ENCODE results near the gene NFU1.
A peak's percentile ranks its signal among the peaks of the same experiment; 100 is the strongest.

The NFU1 gene

DNA sequence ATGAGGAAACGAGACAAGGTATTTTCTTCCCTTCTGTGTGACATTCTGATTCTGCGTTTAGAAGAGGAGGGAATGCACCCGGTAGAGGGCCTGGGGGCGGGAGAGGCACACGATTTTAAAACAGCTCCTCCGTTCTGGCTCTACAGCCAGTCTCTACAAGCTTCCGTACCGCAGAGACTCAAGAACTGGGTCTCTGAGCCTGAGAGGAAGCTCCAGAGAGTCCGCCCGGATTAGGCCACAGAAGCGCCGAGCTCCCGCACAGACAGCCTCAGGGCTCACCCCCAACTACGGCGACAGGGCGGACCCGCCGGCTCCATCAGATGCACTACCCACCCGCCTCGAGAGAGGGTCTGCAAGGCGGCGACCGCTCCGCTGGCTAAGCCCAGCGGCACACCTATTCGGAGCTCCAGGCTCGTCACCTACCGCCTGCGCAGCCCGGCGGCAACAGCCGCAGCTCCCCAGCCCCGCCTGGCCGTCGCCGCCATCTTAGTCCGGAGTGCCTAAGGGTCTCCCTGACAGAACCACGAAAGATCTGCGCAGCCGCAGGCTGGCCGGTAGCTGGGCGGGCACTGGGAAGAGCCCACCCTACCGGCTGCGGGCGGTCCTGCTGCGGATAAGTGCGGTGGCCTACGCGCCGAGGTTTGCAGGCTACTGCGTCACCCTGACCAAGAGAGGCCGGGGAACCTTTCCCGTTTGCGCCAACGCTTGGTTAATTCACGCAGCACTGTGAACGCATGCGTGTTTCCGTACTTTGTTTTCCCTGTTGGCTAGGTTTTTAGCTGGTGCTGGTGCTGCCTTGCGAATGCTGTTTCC lies at the start of gene NFU1:
TSS of gene NFU1 (minus strand) at position 498 of the 813 bp plus-strand sequence. CDS start at position 485, 13 bp downstream.
- peak; percentile 91 for DNase-seq

DNA sequence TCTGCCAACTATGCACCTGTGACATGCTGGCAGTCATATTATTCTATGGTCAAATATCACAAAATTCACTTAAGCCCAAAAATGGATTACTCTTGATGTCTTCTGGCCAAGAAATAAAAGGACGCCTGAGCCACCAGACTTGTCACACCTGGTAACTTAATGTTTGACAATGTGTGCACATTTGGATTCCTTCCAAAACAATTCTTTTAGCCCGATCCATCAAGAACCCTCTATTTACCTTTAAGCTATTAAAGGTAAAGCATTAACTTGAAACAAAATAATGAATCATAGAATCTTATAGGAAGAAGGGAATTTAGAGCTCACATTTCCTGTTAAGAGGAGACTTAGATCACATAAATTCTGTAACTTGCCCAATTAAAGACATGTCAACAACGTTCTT lies 46.5 kb upstream of the NFU1 start:
- no peak for DNase-seq

DNA sequence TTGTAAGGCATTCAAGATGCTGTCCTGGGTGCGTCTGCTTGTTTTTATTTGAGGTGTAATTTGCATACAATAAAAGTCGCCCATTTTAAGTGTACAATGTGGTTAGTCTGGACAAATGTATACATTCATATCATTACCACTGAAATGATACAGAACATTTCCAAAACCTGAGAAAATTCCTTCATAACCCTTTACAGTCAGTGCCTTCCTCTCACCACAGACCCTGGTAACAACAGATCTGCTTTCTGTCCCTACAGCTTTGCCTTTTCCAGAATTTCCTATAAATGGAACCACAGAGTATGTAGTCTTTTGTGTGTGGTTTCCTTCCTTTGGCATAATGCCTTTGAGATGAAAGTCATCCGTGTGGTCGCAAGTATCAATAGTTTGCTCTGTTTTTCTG lies 45.8 kb upstream of the NFU1 start:
- no peak for DNase-seq

DNA sequence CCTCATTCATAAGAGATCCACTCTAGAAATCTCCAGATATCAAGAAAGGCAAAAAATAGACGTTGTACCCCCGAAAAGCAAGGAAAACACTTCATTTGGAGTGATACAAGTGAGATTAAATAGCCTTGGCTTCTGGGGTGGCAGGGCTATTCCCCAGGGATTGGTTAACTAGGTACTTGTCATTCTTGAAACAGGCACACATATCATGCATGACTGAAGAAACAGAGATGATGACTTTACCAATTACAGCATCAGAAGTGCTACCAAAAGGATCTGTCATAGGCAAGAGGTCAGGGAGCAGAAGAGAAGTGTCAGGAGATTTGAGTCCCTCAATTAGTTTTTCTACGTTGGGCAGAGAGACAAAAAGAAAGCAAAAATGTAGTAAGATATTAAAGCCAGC lies 45.2 kb upstream of the NFU1 start:
- no peak for DNase-seq

DNA sequence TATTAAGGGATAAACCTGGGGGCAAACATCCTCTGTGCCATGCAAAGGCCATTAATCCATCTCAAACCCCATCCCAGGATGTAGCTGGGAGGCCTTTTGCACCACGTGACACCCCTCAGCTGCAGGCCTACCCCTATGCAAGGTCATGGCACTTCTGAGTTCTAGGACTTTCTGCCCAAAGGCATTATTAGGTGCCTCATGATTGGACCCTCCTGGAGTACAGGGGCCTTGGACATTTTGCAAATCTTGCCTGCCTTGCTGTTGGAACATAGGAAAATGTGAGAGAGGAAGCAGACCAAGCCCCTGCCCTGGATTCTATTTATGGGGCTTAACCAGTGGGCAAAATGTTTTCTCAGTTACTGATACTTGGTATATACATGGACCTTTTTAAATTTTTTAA lies 44.2 kb upstream of the NFU1 start:
- DNase-seq = no peak

DNA sequence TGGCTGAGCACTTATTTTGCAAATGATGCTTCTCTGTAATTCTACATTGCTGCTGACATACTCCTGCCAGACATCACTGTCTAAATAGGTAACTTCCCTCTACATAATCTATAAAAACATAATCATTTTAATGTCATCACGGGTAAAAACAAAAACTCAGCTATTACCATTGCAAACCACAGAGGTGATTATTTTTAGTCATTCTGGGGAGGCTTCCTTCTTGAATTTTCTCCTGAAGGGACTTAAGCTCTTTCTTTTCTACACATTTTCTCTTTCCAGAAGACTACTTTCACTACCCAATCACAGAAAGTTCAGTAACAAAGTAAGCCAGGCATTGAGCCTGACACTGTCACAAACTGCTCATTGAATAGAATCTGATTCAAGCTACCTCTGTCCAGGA lies 40.4 kb upstream of the NFU1 start:
- DNase-seq = no peak

DNA sequence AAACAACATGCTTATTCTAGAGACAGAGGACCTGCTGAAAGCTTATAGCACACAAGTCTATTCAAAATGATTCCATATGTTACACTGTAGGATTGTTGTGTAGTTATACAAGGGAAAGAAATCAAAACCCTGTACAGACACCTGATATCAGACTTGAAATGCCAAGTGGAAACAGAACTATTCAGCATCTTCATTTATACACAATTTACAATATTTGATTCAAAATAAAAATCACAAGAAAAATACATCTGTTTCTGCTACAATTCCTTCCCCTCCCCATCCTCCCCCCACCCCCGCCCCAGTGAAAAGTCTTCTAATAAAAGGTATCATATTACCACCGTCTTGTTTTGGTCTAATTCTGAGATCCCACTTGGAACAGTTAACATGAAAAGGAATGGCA lies 37.5 kb upstream of the NFU1 start:
- DNase-seq = no peak

DNA sequence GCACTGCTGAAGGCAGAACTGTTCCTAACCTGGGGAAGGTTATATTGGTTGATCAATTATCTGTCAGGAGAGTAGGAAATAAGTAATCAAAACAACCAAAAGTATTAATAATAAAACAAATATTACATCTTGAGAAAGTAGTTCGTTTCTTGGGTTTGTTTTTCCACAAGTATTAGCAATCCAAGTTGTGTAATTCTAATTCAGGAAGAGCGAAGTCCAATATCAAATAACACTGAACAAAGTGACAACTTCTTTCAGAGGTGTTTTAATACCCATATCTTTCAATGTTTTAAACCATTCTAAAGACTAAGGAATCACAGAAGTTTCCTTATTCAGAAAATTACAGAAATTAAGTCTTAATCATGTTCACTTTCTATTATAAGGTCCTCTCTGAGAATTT lies 34.6 kb upstream of the NFU1 start:
- DNase-seq = no peak

DNA sequence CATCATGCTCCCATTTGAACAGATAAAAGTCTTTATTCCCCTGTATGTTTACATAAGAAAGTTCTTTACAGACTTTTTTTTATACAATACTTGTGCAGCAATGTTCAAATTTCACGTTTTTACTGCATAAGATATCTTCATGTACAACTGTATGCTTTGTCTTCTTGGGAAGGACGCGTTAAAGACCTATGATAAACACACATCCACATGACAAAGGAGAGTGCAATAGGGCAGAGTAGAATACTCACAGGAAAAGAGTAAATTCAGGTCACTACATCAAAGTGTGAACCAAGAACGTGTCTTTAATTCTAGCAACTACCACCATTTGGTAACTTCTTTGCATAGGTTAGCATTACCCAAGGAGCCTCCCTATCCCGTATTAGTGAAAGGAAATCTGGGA lies 33.7 kb upstream of the NFU1 start:
- DNase-seq = no peak

DNA sequence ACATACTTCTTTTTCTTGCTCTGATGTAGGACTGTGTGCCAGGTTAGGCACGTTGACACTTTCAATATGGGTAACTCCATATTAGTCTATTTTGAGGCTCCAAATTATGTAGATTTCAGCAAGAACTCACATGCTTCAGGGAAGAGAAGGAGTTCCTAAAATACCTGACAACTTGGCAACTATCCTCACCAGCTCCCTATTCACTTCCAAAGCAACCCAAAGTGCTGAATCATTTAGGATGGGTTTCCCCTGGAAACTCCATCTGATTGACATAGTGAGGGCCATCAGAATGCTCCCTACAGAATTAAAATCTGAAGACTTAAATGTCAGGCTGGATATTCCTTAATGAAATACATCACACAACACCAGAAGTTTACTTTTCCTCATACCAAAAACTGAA lies 32.5 kb upstream of the NFU1 start:
- no peak for DNase-seq

DNA sequence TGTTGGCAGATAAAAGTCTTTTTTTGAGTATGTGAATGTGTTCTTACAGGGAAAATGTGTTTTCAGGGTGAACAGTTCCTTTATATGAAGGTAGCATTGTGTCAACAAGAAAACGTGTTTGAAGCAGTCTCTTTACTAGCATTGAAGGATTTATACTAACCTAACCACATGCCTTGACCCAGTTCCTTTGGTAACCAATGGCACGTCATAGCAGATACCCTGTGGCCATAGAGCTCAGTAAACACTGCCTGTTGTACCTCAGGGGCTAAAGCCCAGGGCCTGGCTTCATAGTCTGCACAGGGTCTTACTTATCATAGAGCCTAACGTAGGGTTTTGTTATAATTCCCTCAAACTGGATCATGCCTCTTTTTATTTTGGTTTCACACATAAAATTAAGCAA lies 32.1 kb upstream of the NFU1 start:
- no peak for DNase-seq

DNA sequence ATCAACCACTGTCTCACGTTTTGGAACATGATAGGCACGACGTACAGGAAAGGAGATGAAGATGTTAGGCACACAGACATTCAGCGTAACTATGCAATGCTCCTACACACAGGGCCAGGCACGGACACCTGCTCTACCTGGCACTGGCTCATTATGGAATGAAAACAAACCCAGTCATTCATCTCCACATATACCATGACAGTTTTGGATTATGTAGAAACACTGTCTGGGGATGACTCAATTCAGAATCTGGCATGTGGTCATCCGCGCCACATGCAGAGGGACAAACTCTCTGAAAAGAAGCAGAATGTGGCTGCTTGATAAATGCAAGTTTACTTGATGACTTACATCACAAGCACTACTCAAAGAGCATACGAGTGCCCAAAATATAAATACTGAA lies 29.5 kb upstream of the NFU1 start:
- DNase-seq = no peak

DNA sequence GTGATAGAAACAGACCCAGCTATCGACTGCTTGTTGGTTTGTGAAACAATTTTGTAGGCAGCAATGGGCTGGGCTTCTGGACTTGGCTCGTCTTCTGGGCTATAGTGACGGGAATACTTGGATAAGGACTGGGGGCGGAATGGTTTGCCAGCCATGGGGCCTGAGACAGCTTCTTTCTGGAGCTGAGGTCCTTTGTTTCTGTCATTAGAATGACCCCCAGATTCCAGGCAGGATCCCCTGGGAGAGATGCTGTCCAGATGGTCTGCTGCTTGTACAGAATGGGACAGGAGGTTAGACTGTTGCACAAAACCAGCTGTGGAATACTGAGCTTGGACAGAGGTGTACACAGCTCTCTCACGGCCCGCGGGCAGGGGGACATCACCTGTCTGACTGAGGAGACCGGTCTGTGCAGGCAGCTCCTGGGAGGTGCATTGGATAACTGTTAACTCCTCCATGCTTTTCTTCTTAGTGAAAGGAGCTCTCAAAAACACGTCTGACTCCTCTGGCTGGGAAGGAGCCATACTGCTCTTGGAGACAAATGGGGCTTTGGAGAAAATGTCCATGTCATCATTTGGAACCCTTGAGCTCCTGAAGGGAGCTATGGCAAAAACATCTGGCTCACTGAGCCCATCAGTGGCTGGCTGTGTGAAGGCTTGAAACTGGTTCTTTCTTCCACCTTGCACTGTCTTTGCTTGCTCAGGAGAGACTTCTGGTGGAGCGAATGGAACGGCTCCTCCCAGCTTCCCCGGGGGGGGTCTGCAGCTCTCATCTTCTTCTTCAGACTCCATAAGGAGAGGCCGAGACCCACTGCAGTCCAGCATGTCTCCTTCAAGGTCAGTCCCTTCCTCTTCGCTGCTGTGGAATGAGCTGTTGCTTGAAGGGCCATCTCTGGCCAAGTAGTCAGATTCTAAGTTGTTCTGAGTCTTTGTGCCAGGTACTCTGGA lies 28.6 kb upstream of the NFU1 start:
- no peak for DNase-seq

DNA sequence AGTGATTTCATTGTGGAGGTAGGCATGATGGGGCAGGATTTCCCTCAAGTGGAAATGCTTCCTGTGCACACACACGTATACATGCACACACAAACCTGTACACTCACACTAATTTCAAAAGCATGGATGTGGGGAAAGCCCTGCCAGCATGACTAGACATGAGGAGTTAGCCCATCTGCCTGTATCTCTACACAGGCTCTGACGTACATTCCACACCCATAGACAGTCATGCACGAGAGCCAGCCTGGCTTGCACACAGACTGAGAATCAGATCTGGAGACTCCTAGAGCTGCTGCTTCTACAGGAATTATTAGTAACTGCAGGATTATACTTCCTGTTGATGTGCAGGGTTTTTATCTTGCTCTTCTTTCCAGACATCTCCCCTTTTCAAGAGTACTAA lies 27.3 kb upstream of the NFU1 start:
- no peak for DNase-seq

DNA sequence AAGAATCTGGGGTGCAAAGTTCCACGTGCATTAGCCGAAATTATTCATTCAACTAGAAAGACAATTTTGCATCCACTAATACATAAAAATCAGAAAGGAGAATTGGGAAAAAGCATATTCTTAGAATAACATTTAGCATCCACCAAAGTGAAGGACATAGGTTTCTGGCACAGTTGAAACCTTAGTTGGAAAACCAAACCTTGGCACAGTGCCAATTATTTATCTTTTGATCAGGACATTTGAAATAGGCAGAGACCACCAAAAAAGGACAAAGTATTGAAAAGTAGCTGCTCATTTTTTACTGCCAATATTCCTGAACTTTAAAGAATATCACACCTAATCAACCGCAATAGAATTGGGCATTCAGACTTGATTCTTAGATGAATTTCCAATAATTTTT lies 25.5 kb upstream of the NFU1 start:
- no peak for DNase-seq

DNA sequence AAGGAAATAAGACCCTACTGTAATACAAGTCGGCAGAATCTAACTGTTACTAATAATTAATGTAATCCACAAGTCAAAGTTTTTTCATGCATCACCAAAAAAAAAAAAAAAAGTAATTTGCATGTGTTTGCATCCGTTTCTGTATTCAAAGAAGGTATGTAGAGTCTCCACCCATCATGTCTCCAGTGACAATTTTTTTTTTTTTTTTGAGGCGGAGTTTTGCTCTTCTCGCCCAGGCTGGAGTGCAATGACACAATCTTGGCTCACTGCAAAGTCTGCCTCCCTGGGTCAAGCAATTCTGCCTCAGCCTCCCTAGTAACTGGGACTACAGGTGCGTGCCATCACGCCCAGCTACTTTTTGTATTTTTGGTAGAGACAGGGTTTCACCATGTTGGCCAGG lies 24.2 kb upstream of the NFU1 start:
- DNase-seq = no peak

DNA sequence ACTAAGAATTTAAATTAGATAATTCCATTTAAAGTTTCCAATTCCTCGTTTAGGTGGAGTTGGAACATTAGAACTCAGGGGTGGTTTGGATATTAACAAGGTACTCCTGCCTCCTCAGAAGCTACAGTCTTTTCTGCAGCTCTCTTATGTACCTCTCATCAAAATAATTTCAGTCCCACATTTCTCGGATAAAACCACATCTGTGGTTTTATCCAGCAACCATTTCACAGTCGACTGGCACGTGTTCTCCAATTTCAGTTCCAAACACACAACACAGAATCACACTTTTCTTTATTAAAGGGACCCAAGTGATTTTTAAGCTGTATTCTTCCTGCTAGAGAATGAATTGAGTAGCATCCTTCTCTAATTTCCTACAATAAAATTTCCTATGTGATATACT lies 22.7 kb upstream of the NFU1 start:
- no peak for DNase-seq

DNA sequence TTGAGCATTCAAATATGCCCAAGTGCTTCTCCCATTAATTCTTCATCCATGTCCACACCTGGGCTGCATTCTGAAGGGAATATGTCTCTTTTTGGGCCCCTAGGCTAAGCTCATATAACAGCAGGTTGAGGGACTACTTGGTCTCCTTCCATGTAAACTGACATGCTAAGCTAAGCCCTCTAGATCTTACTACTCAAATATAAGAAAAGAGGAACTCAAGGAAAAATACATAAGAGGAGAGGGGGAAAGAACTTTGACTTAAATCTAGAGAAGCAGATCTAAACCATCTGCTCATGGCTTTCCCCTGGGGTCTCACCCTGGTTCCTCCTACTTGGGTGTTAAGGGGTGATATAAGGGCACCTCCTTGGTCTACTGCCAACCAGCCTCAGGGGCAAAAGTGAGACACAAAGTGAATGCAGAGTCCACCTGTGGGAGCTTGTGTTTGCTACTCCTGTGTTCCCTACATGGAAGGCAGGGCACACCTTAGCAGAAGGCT lies 19.8 kb upstream of the NFU1 start:
- no peak for DNase-seq

DNA sequence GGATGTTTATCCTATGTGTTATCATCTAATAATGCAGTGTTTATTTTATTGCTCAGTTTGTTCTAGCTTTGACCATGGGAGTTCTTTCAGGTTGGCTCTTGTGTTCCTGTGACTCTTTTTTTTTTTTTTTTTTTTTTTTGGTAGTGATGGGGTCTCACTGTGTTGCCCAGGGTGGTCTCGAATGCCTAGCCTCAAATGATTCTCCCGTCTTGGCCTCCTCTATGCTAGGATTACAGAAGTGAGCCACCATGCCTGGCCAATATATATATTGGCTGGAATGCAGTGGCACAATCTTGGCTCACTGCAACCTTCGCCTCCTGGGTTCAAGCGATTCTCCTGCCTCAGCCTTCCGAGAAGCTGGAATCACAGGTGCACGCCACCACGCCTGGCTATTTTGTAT lies 18.9 kb upstream of the NFU1 start:
- DNase-seq = no peak

DNA sequence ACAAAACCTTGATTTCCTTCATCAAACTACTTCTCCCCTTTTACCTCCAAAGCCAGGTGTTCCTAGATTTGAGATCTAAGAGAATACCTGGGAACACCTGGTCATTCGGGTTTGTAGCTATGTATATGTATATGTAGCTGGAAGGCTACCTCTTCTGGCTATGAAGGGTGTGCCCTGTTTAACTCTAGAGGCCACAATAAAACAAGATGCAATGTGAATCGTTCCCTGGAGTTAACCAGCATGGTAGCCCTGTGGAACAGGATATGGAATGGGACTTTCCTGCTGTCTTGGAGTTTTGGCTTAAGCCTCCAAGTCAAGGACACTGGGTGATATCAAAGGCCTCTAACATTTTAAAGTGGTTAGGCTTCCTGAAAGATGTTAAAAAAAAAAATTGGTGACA lies 17.7 kb upstream of the NFU1 start:
- no peak for DNase-seq

DNA sequence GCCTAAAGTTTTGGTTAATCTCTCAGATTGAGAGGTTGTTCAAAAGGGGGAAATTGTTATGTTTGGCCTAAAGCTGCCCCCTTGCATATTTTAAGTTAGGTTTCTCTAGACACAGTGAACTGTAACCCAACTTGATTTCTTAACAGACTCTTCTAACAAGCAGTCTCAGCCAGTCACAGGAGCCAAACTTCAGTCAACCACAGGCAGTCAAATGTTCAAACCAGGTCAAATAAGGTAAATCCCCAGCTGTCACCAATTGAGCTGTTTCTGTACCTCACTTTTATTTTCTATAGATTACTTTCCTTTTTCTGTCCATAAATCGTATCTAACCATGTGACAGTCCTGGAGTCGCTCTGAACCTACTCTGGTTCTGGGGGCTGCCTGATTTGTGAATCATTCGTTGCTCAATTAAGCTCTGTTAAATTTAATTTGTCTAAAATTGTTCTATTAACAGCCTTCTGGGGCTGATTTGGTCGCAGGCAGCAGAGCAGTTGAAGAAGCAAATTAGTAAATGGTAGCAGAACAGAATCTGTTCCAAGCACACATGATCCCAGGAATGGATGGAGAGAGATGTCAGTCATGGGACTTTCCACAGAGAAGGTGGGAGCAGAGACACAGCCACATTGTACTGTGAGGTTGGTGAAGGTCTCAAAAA lies 16.4 kb upstream of the NFU1 start:
- no peak for DNase-seq

DNA sequence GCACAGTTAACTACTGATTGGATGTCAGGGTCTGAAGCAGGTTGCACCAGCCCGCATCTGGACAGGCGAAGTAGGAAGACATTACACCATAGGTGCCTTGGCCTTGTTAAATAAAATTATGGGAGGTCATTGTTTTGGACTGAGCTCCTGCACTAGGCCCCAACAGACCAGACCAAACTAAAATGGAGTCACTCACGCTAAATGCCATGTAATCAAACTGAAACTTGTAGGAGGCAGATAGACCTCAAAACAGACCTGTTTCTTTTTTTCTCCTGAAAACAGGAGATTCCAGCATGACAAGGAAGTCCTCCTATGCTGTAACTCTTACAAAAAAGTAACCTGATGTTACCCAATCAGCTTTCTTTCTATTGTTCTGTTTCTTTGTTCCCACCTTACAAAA lies 15.5 kb upstream of the NFU1 start:
- no peak for DNase-seq

DNA sequence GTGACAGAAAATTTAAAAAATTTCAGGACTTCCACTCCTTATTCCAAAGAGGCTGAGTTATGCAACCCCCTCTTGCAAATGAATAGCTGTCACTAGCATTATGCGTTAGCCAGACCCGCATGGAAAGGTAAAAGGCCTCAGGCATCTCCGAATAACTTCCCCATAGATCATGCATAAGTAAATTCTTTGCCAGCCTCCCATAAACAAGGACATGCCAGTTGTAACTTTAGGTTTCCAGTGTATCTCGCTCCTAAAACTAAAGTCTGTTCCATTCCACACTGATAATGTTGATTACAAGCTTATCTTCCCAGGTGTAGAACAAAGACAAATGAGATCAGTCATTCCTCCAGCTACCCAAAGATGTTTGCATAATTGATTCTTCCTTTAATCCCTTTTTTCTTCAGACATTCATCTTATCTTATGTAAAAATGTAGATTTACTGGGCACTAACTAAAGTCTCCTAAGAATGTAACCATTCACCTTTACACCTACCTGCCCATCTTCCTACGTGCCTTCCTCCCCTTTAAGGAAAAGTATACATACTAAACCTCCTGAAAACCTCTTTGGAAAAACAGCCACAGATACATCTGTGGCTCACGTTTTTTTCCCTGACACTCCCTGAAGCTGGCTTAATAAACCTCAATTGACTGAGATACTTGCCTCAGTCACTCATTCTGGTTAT lies 13.6 kb upstream of the NFU1 start:
- DNase-seq = no peak
